Activated naive CD8-positive, alpha-beta T cell (primary cell): ENCODE data around the gene SH3YL1.

Experiments used
- H3K27ac Mint-ChIP-seq: one replicate; pipeline ENCODE4 v1.8.0; 2021; ENCODE audit warnings: mixed read lengths
- H3K27me3 Mint-ChIP-seq: one replicate; pipeline ENCODE4 v1.8.0; 2021; ENCODE audit warnings: mixed read lengths
- H3K36me3 Mint-ChIP-seq: one replicate; pipeline ENCODE4 v1.8.0; 2021; ENCODE audit warnings: mixed read lengths
- H3K4me1 Mint-ChIP-seq: one replicate; pipeline ENCODE4 v1.8.0; 2021; ENCODE audit warnings: low read depth, mixed read lengths
- H3K4me3 Mint-ChIP-seq: one replicate; pipeline ENCODE4 v1.8.0; 2021; ENCODE audit warnings: mild to moderate bottlenecking, mixed read lengths
- H3K9me3 Mint-ChIP-seq: one replicate; pipeline ENCODE4 v1.8.0; 2021; ENCODE audit warnings: low read depth, mixed read lengths

SH3YL1 gene

DNA sequence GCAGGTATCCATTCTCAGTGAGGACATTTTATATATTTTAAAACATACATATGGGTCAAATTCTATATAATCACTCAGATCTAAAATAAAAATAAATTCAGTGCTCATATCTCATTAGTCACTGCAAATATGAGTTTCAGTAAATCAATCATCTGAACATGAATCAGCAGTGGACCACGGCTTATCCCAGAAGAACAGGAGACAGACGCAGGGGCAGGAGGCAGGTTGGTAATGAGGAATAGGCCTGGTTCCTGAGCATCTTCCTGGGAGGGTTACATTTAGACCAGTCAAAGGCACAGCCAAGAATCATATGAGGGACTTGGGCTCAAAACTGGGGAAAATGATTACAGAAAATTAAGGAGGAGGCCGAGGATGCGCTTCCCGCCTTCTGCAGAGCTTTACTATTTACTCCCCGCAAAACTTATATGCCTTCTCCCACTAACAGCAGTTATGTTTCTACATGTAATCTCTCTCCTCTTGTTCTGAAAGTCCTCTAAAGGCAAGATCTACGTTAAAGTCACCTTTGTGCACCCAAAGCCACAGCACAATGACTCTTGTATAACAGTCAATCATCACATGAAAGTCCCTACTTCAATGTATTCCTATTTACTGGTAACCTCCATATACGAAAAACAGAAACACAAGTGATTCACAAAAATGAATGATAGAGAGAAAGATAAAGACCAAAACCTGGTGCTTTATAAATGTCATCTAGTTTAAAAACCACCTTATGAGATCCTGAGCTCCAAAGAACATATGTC, 35.1 kb downstream of the SH3YL1 start:
- no peak overlapping the region for H3K27ac Mint-ChIP-seq
- no peaks in the 10 kb centered on the region for H3K9me3 Mint-ChIP-seq
- no peak overlapping the region for H3K4me3 Mint-ChIP-seq
- peaks cover 2% of the 10 kb centered on the region for H3K4me1 Mint-ChIP-seq
- no peaks in the 10 kb centered on the region for H3K27me3 Mint-ChIP-seq
- peaks cover 31% of the 10 kb centered on the region for H3K36me3 Mint-ChIP-seq

DNA sequence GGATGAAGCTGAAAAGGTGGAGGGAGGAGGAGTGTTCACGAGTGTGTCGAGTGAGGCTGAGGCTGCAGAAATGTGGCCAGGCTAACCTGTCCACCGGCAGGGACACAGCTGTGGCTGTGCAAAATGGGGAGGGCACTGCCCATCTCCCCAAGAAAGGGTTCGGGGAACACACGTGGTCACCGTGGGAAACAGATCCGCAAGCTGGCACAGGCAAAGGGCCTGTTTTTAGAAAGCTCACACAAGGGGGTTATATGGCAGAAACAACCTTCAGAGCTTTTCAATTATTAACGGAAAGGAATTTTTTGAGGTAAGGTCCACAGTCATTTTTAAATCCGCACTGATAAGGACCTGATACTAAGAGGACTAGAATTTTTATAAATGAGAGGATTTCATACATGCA, 35.7 kb downstream of the SH3YL1 start:
- H3K36me3 Mint-ChIP-seq: peaks cover 31% of the 10 kb centered on the region
- no peak overlapping the region for H3K4me3 Mint-ChIP-seq
- H3K27ac Mint-ChIP-seq: no peak overlapping the region
- H3K4me1 Mint-ChIP-seq: peaks cover 2% of the 10 kb centered on the region
- H3K27me3 Mint-ChIP-seq: no peaks in the 10 kb centered on the region
- H3K9me3 Mint-ChIP-seq: no peaks in the 10 kb centered on the region

DNA sequence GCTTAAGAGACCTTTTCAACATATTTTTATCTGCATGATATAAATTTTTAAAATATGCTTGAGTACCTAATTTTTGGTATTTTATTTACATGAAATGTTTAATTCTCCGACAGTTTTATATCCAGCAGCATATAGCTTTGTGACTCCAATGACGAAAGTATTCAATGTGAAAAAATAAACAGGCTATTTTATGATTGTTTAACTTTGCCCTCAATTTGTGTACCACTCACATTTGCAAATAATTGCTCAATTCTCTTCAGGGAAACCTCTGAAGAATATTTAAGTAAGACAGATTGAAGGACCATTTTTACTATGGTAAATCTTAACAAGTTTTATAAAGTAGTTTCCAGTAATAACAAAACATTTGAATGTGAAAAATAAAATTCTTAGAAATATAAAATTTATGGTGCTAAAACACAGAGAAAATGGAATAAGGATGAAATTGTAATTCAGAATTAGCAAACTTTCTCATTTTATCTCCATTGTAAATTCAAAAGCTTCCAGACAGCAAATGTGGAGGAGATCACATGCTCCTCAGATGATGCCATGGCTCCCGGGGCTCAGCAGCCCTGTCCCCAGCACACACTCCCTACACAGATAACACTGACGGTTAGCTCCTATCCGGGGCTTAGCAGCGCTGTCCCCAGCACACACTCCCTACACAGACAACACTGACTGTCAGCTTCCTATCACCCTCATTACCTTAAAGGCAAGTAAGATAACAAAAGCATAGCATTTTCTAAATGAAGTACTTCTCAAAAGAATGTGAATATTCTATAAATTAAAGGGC, 39.7 kb downstream of the SH3YL1 start:
- no peak overlapping the region for H3K4me3 Mint-ChIP-seq
- no peaks in the 10 kb centered on the region for H3K27me3 Mint-ChIP-seq
- peaks cover 4% of the 10 kb centered on the region for H3K4me1 Mint-ChIP-seq
- no peak overlapping the region for H3K27ac Mint-ChIP-seq
- H3K9me3 Mint-ChIP-seq: no peaks in the 10 kb centered on the region
- H3K36me3 Mint-ChIP-seq: peaks cover 27% of the 10 kb centered on the region

DNA sequence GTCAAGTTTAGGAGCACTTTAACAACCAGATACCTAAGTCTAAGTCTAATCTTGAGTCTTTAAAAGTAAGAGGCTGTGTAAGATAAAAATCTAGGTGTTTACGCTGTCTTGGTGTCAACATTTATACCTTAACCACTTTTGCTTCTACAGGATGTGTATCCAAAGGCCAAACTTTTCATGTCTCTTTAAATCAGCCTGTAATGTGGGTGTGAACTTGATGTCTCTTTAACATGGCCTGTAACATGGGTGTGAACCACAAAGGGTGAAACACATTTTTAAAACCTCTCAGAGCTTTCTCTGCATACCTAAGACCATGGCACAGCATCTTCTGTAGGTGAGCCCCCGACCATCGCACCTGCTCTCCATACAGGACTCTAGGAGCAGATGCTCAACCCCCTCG, 40.4 kb downstream of the SH3YL1 start:
- Mint-ChIP-seq H3K27ac (no peak overlapping the region), H3K36me3 (peaks cover 23% of the 10 kb centered on the region), H3K27me3 (no peaks in the 10 kb centered on the region), H3K4me3 (no peak overlapping the region), H3K4me1 (peaks cover 2% of the 10 kb centered on the region), H3K9me3 (no peaks in the 10 kb centered on the region)

DNA sequence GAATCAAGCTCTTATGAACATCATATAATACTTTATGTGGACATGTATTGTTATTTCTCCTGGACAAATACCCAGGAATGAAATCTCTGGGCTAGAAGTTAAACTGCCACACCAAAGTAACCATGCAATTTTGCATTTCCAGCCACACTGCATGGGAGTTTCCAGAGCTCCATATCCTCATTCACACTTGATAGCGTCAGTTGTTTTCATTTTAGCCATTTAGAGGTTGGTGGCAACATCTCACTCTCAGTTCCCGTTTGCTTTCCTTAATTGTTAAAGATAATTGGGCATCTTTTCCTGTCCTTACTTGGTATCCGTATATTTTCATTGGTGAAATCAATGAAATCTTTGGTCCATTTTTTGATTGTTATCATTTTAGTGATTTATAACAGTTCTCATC, 47.8 kb downstream of the SH3YL1 start:
- Mint-ChIP-seq H3K4me1 (peaks cover 2% of the 10 kb centered on the region), H3K27ac (no peak overlapping the region), H3K4me3 (no peak overlapping the region)

DNA sequence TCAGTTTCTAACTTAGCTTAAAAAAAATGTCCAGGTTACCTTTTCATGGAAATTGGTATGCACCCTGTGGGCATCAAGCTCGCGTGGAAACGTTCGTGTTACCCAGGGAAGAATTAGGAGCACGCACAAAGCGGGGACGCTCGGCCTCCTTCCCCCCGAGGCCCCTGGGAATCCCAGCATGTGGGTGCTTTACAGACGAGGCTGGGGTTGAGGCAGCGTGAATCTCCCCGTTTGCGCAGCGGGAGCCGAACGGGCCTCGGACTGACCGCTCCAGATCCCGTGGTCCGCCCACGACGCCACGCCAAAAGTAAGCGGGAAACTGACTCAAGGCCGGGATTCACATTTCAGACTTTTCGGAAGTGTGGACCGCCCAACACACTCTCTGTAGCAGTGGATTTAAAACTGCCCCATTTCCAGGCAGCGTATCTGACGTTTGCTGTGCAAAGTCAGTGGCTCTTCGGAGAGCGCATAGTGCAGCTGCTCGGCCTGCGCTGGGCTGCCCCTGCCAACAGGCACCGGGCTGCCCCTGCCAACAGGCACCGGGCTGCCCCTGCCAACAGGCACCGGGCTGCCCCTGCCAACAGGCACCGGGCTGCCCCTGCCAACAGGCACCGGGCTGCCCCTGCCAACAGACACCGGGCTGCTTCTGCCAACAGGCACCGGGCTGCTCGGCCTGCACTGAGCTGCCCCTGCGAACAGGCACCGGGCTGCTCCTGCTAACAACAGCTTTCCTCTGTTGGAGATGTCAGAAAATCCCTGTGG, 49.7 kb downstream of the SH3YL1 start:
- peaks cover 5% of the 10 kb centered on the region for H3K9me3 Mint-ChIP-seq
- H3K36me3 Mint-ChIP-seq: peaks cover 15% of the 10 kb centered on the region
- no peaks in the 10 kb centered on the region for H3K27me3 Mint-ChIP-seq
- peaks cover 3% of the 10 kb centered on the region for H3K4me1 Mint-ChIP-seq
- no peak overlapping the region for H3K27ac Mint-ChIP-seq
- no peak overlapping the region for H3K4me3 Mint-ChIP-seq

More for the DNA sequence above, 47.8 kb downstream of the SH3YL1 start:
- Mint-ChIP-seq H3K27me3 (no peaks in the 10 kb centered on the region), H3K36me3 (peaks cover 19% of the 10 kb centered on the region), H3K9me3 (peaks cover 5% of the 10 kb centered on the region)

DNA sequence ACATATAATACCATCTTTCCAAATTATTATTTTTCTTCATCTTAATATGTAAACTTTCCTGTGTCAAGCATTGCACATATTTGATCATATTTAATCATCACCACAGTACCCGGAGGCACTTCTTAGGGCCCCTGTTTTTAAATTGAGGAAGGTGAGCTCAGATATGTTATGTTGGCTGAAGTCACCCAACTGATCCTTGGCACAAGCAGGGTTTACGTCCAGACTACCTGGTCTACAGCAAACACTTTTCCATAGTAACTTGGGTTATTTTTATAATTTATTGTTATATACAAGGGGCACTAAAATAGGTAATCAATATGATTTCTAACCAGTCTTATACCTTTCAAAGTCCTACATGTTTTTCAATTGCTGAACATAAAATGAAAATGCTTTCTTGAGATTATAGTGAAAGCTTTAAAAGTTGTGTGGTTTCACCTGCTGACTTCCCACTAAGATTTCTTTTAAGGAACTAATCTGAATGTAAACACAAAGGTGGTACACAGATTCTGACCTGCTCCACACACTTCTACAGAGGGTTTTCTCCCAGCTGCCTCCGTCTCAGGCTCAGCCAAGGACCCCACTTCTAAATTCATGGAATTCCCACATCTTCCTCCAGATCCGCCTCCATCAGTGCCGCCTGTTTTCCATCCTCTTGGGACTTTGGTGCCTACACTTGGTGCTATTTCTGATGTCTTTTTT, 52.2 kb downstream of the SH3YL1 start:
- Mint-ChIP-seq H3K9me3 (peaks cover 5% of the 10 kb centered on the region), H3K27me3 (no peaks in the 10 kb centered on the region), H3K36me3 (peaks cover 4% of the 10 kb centered on the region), H3K27ac (no peak overlapping the region), H3K4me1 (peaks cover 8% of the 10 kb centered on the region), H3K4me3 (no peak overlapping the region)

DNA sequence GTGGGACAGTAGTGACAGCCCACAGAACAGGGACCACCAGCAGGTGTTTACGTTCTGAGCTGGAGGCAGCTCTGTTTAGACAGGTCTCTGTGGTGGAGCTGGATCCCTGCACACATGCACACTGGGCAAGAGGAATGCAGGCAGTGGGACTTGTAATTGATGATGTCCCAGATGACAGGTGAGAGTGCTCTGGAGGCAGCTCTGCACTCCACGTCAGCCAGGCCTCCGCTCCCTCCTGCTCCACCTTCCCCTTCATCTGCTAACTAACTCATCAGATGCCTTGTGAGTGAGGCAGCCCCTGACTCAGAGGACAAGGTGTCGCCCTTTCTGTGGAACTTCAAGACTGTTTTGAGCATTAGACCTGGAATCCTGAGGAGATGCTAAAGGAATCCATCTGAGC, 53.2 kb downstream of the SH3YL1 start:
- no peaks in the 10 kb centered on the region for H3K27me3 Mint-ChIP-seq
- no peak overlapping the region for H3K4me3 Mint-ChIP-seq
- no peak overlapping the region for H3K27ac Mint-ChIP-seq
- H3K4me1 Mint-ChIP-seq: peaks cover 8% of the 10 kb centered on the region
- H3K36me3 Mint-ChIP-seq: peaks cover 4% of the 10 kb centered on the region
- peaks cover 5% of the 10 kb centered on the region for H3K9me3 Mint-ChIP-seq

DNA sequence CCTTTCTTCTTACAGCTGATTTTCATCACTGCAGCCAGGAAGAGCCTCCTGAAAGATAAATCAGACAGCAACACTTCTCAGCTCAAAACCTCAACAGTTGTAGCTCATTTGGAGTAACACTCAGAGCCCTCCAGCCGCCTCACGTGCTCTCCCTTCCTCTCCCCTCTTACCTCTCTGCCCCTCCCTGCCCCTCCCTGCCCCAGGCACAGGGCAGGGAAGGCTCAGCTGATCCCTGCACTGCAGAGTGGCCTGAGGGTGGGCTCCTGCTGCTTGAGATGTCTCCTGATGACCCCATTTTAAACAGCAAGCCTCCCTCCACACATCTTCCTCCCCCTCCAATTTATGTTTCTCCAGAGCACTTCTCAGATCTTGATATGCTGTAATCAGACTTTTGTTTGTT, 54.4 kb downstream of the SH3YL1 start:
- H3K9me3 Mint-ChIP-seq: peaks cover 5% of the 10 kb centered on the region
- no peaks in the 10 kb centered on the region for H3K27me3 Mint-ChIP-seq
- no peak overlapping the region for H3K27ac Mint-ChIP-seq

DNA sequence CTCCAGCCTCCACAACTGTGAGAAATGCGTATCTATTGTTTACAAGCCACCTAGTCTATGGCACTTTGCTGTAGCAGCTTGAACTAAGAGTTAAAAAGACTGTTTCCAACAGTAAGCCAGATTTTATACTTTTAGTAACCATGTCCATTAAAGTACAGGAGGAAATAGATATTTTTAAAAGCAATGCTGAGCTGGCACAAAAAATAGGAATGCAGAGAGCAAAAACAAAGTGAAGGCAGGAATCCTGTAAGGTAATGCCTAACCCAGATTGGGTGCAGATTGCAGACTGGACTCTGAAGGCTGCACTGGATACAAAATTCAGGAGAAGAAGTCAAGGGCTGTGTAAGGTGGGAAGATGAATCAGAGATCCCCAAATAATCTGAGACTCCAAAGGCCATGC, 55.5 kb downstream of the SH3YL1 start:
- H3K27ac Mint-ChIP-seq: no peak overlapping the region
- peaks cover 4% of the 10 kb centered on the region for H3K36me3 Mint-ChIP-seq
- H3K4me1 Mint-ChIP-seq: peaks cover 10% of the 10 kb centered on the region
- no peak overlapping the region for H3K4me3 Mint-ChIP-seq
- H3K27me3 Mint-ChIP-seq: no peaks in the 10 kb centered on the region
- peaks cover 9% of the 10 kb centered on the region for H3K9me3 Mint-ChIP-seq

More for the DNA sequence above, 54.4 kb downstream of the SH3YL1 start:
- peaks cover 8% of the 10 kb centered on the region for H3K4me1 Mint-ChIP-seq
- H3K4me3 Mint-ChIP-seq: no peak overlapping the region
- peaks cover 4% of the 10 kb centered on the region for H3K36me3 Mint-ChIP-seq

DNA sequence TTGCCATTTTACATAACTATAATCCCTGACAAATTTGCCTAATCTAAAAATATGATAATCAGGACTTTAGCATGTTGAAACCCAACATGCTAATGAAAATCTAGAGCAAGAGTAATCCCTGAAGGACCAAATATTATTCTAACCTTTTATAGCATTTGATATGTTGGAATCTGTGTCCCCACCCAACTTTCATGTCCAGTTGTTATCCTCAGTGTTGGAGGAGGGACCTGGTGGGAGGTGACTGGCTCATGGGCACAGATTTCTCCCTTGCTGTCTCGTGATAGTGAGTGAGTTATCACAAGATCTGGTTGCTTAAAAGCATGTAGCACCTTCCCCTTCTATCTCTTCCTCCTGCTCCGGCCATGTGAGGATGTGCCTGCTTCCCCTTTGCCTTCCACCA, 59.8 kb downstream of the SH3YL1 start:
- Mint-ChIP-seq H3K4me1 (peaks cover 18% of the 10 kb centered on the region), H3K4me3 (no peak overlapping the region), H3K9me3 (peaks cover 4% of the 10 kb centered on the region), H3K27me3 (no peaks in the 10 kb centered on the region), H3K27ac (no peak overlapping the region), H3K36me3 (no peaks in the 10 kb centered on the region)

DNA sequence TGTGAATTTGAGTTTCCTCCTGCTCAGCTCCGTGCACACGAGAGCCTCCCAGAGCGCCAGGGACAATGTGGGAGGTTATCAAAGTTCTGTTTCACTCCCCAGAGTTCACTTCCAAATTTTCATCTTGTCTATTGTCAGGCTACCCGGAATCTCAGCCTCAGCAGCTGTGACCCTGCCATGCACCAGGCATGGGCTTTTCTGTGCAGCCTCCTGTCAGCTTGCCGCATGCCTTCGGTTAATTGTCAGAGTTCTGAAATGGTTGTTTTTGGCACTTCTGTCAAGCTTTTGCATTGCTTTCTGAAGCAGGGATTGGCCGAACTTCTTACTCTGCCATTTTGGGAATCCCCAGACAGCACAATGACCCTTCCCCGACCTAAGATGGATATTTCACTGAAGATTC, 60.4 kb downstream of the SH3YL1 start:
- Mint-ChIP-seq H3K36me3 (no peaks in the 10 kb centered on the region), H3K9me3 (peaks cover 4% of the 10 kb centered on the region), H3K4me3 (no peak overlapping the region), H3K27ac (no peak overlapping the region), H3K4me1 (peaks cover 17% of the 10 kb centered on the region), H3K27me3 (no peaks in the 10 kb centered on the region)

DNA sequence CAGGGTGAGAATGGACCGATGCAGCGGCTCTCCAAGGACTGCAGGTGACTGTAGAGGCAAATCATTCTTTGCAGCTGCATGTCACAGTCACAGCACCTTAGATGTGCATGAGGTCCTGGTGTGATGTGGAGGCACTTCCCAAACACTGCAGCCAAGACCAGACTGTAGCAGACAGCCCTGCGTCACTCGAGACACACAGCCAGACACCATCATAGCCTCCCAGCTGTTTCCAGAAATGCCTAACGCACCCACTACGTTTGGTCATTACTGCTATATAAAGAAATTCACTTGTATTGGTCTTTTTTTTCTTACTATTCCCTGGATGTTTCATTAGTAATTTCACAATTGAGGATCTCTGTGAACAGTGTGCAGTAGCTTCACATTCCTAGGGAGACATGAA, 60.9 kb downstream of the SH3YL1 start:
- Mint-ChIP-seq H3K27me3 (no peaks in the 10 kb centered on the region), H3K27ac (no peak overlapping the region), H3K9me3 (peaks cover 4% of the 10 kb centered on the region), H3K36me3 (no peaks in the 10 kb centered on the region), H3K4me1 (peaks cover 13% of the 10 kb centered on the region), H3K4me3 (no peak overlapping the region)

DNA sequence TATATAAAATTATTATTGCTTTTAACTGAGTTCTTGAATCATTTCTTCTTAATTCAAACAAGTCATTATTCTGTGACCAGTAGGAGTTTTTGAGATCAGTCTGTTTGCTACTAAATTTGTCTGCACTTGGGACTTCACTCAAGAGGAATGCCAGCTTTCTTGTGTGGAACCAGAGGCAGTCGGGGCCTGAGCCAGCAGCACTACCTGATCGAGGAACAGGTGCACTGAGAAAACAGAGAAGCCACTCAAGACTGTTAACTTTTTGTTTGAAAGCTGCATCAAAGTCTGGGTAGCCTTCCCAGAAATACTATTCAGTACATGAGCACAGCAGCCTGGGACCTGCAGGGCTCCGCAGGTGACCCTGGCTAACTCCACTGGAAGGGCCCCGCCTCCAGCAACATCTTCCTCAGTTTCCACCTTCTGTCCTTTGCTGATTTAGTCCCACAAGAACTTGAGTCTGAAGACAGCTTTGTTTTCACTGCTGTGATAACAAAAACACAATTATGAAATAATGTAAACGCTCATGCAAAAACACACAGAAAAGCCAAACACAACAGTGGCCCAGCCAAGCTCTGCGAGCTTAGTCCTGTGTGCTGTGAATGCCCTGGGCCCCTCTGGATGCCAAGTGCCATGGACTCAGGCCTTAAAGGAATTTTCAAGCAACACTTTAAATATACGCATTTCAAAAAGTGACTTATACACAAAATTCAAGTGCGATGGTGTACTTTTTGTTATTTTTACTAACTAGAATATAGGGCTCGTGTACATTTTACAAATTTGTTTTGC, 62.0 kb downstream of the SH3YL1 start:
- Mint-ChIP-seq H3K4me3 (no peak overlapping the region), H3K27ac (no peak overlapping the region), H3K36me3 (no peaks in the 10 kb centered on the region), H3K4me1 (peaks cover 12% of the 10 kb centered on the region), H3K27me3 (no peaks in the 10 kb centered on the region), H3K9me3 (peaks cover 4% of the 10 kb centered on the region)
